ENCODE results near the gene RUFY2.

- TF ChIP-seq CTCF (IDR thresholded peaks at IDR 0.05) (no peak), POLR2A (IDR thresholded peaks at IDR 0.05) (no peak)
Measured at GRCh38 chr10:68366600-68366999, 40.5 kb downstream of the RUFY2 start.

Measured in heart left ventricle (tissue), 13 donors.